HepG2 (cell line): ENCODE measurements around the gene PSMC2. TPM values are rescaled to one million over a fixed set of nuclear protein-coding genes. Genes with fewer than 3 reads are reported as not detected.

ENCODE experiments used
- GATAD2A ChIP-seq: IDR thresholded peaks from 2 replicates; pipeline ENCODE4 v1.6.1; 2016
- HDAC6 ChIP-seq: fragments of 200-600 bp; sonication (generic); IDR thresholded peaks from 2 replicates; pipeline ENCODE4 v1.7.0; 2017; ENCODE audit warnings: mild to moderate bottlenecking, antibody characterized with exemption, low read length, low read depth
- HOXA3 ChIP-seq: sonication (generic); formaldehyde crosslinking; IDR thresholded peaks from 2 replicates; pipeline ENCODE4 v1.5.0; 2020; ENCODE audit warnings: missing genetic modification reagents
- IRX3 ChIP-seq: sonication (generic); formaldehyde crosslinking; IDR thresholded peaks from 2 replicates; pipeline ENCODE4 v1.8.1; 2023; ENCODE audit warnings: mild to moderate bottlenecking, low read depth, missing genetic modification reagents, borderline replicate concordance
- POGZ ChIP-seq: sonication (generic); formaldehyde crosslinking; IDR thresholded peaks from 2 replicates; pipeline ENCODE4 v1.4.0; 2020; ENCODE audit warnings: mild to moderate bottlenecking, missing genetic modification reagents
- RXRA ChIP-seq: sonication (generic); formaldehyde crosslinking; IDR thresholded peaks from 2 replicates; pipeline ENCODE4 v1.5.1; 2020; ENCODE audit warnings: missing genetic modification reagents
- SATB2 ChIP-seq: sonication (generic); formaldehyde crosslinking; IDR thresholded peaks from 2 replicates; pipeline ENCODE4 v1.5.0; 2020; ENCODE audit warnings: missing genetic modification reagents
- XBP1 ChIP-seq: sonication (generic); formaldehyde crosslinking; IDR thresholded peaks from 2 replicates; pipeline ENCODE4 v1.5.0; 2020; ENCODE audit warnings: missing genetic modification reagents
- ZNF12 ChIP-seq: sonication (generic); formaldehyde crosslinking; IDR thresholded peaks from 2 replicates; pipeline ENCODE4 v1.5.0; 2020; ENCODE audit warnings: missing genetic modification reagents
- ZNF451 ChIP-seq: sonication (generic); formaldehyde crosslinking; IDR thresholded peaks from 2 replicates; pipeline ENCODE4 v1.5.0; 2020; ENCODE audit warnings: mild to moderate bottlenecking, missing genetic modification reagents
- ZNF558 ChIP-seq: sonication (generic); formaldehyde crosslinking; IDR thresholded peaks from 2 replicates; pipeline ENCODE4 v1.9.0; 2022; ENCODE audit warnings: mild to moderate bottlenecking, missing genetic modification reagents, borderline replicate concordance
- ZNF589 ChIP-seq: sonication (generic); formaldehyde crosslinking; conservative IDR thresholded peaks from 2 replicates; pipeline ENCODE4 v1.8.0; 2022; ENCODE audit warnings: mild to moderate bottlenecking, moderate library complexity, missing genetic modification reagents
- ZNF703 ChIP-seq: sonication (generic); formaldehyde crosslinking; IDR thresholded peaks from 2 replicates; pipeline ENCODE4 v1.5.1; 2020; ENCODE audit warnings: missing genetic modification reagents, mild to moderate bottlenecking, moderate library complexity, borderline replicate concordance
- polyA plus RNA-seq, 8 experiments: library from polyadenylated mRNA; depleted of rRNA in 3 of 8; stranded (reverse) in 7 of 8; unstranded in 1 of 8; fragments of >200 nt; fragmentation: Illumina TruSeq in 4 of 8; extraction: Trizol in 4 of 8; gene quantifications; 2 replicates each; pipeline versions ENCODE4 v1.2.1 to v1.2.3, GENCODE V29; 2011 to 2016; ENCODE audit warnings: low read depth in 4 of 8, missing spikeins in 1 of 8, mixed read lengths in 1 of 8; ENCODE audit not compliant: insufficient read depth in 1 of 8
- total RNA-seq, 5 experiments: library from RNA; depleted of rRNA; stranded (reverse); fragments of >200 nt; fragmentation: Illumina TruSeq; extraction: Trizol; gene quantifications; 2 replicates each; pipeline ENCODE4 v1.2.3, GENCODE V29; 2016; ENCODE audit warnings: low read depth in 1 of 5
- TF ChIP-seq, protein P1 (sequence below): IDR thresholded peaks from 2 replicates; pipeline ENCODE4 v1.6.1; 2018; ENCODE audit warnings: missing genetic modification reagents
- TF ChIP-seq, protein P2 (sequence below): sonication (generic); formaldehyde crosslinking; IDR thresholded peaks from 2 replicates; pipeline ENCODE4 v1.4.0; 2020; ENCODE audit warnings: low read depth, mild to moderate bottlenecking, missing genetic modification reagents
- TF ChIP-seq, protein P3 (sequence below): IDR thresholded peaks from 2 replicates; pipeline ENCODE4 v1.6.1; 2016; ENCODE audit warnings: low read depth, missing genetic modification reagents, missing compliant biosample characterization
- TF ChIP-seq, protein P4 (sequence below): sonication (generic); formaldehyde crosslinking; IDR thresholded peaks from 2 replicates; pipeline ENCODE4 v1.4.0; 2020; ENCODE audit warnings: missing genetic modification reagents, mild to moderate bottlenecking, borderline replicate concordance

The PSMC2 gene
- total and polyA plus RNA-seq, 2 of the 13 experiments (the other 11 are each of a cell fraction or from before 2014, with no cell fraction given) = 89.9 to 181 TPM

DNA sequence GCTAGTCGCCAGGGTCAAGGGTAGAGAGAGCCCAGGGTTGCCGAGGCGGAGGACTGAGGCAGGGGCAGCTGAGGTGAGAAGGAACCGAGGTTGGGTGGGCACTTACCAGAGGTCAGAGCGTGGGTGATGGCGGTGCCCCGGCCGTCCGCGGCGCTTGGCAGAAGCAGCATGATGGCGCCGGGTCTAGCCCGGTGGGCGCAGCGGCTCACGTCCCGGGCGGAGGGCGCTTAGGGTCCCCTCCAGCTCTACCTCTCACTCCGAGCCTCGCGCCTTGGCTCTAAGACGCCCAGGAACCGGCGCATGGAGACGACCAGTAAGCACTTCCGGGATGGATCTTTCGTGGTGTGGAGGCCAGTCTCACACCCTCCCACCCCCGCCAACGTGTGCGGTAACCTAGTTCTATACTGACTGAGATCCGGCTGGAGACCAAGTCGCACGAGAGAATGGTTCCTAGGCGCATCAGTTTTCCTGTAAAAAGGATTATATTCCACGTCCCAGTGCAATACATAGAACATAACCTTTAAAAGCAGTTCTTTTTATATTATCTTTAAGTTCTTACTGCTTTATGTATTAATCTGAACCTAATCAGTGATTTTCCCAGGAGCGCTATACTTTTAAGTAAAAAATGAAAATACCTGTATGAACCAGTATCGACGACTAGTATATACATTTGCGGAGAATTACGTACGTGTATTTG is 2.8 kb upstream of the PSMC2 start, which contains the start of gene DNAJC2 (continued):
- TF ChIP-seq, protein P1, sequence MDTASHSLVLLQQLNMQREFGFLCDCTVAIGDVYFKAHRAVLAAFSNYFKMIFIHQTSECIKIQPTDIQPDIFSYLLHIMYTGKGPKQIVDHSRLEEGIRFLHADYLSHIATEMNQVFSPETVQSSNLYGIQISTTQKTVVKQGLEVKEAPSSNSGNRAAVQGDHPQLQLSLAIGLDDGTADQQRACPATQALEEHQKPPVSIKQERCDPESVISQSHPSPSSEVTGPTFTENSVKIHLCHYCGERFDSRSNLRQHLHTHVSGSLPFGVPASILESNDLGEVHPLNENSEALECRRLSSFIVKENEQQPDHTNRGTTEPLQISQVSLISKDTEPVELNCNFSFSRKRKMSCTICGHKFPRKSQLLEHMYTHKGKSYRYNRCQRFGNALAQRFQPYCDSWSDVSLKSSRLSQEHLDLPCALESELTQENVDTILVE = peak; percentile 91
- TF ChIP-seq ZNF703 (CRISPR knock-in tag) = no peak
- no peak for TF ChIP-seq ZNF589 (CRISPR knock-in tag)
- 0 out of 2 replicates have a peak, but pooled peaks have one; percentile 49 for TF ChIP-seq XBP1 (CRISPR knock-in tag)
- TF ChIP-seq HDAC6 = no peak
- TF ChIP-seq ZNF451 = 0 out of 2 replicates have a peak, but pooled peaks have one; percentile 30
- TF ChIP-seq ZNF12 (CRISPR knock-in tag) = peak; percentile 76; the same call in 1 of the 2 replicates
- peak; percentile 59 for TF ChIP-seq GATAD2A (CRISPR knock-in tag)
- TF ChIP-seq, protein P2, sequence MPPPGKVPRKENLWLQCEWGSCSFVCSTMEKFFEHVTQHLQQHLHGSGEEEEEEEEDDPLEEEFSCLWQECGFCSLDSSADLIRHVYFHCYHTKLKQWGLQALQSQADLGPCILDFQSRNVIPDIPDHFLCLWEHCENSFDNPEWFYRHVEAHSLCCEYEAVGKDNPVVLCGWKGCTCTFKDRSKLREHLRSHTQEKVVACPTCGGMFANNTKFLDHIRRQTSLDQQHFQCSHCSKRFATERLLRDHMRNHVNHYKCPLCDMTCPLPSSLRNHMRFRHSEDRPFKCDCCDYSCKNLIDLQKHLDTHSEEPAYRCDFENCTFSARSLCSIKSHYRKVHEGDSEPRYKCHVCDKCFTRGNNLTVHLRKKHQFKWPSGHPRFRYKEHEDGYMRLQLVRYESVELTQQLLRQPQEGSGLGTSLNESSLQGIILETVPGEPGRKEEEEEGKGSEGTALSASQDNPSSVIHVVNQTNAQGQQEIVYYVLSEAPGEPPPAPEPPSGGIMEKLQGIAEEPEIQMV (CRISPR knock-in tag) = peak; percentile 61
- peak; percentile 47; the same call in 1 of the 2 replicates for TF ChIP-seq RXRA (CRISPR knock-in tag)
- TF ChIP-seq IRX3 (CRISPR knock-in tag) = no peak; the same call in 1 of the 2 replicates
- TF ChIP-seq, protein P3, sequence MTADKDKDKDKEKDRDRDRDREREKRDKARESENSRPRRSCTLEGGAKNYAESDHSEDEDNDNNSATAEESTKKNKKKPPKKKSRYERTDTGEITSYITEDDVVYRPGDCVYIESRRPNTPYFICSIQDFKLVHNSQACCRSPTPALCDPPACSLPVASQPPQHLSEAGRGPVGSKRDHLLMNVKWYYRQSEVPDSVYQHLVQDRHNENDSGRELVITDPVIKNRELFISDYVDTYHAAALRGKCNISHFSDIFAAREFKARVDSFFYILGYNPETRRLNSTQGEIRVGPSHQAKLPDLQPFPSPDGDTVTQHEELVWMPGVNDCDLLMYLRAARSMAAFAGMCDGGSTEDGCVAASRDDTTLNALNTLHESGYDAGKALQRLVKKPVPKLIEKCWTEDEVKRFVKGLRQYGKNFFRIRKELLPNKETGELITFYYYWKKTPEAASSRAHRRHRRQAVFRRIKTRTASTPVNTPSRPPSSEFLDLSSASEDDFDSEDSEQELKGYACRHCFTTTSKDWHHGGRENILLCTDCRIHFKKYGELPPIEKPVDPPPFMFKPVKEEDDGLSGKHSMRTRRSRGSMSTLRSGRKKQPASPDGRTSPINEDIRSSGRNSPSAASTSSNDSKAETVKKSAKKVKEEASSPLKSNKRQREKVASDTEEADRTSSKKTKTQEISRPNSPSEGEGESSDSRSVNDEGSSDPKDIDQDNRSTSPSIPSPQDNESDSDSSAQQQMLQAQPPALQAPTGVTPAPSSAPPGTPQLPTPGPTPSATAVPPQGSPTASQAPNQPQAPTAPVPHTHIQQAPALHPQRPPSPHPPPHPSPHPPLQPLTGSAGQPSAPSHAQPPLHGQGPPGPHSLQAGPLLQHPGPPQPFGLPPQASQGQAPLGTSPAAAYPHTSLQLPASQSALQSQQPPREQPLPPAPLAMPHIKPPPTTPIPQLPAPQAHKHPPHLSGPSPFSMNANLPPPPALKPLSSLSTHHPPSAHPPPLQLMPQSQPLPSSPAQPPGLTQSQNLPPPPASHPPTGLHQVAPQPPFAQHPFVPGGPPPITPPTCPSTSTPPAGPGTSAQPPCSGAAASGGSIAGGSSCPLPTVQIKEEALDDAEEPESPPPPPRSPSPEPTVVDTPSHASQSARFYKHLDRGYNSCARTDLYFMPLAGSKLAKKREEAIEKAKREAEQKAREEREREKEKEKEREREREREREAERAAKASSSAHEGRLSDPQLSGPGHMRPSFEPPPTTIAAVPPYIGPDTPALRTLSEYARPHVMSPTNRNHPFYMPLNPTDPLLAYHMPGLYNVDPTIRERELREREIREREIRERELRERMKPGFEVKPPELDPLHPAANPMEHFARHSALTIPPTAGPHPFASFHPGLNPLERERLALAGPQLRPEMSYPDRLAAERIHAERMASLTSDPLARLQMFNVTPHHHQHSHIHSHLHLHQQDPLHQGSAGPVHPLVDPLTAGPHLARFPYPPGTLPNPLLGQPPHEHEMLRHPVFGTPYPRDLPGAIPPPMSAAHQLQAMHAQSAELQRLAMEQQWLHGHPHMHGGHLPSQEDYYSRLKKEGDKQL (CRISPR knock-in tag) = no peak
- TF ChIP-seq HOXA3 (CRISPR knock-in tag) = peak; percentile 95
- 0 out of 2 replicates have a peak, but pooled peaks have one; percentile 58 for TF ChIP-seq SATB2
- TF ChIP-seq ZNF558 = 0 out of 2 replicates have a peak, but pooled peaks have one; percentile 24
- TF ChIP-seq POGZ = peak; percentile 81
- TF ChIP-seq, protein P4, sequence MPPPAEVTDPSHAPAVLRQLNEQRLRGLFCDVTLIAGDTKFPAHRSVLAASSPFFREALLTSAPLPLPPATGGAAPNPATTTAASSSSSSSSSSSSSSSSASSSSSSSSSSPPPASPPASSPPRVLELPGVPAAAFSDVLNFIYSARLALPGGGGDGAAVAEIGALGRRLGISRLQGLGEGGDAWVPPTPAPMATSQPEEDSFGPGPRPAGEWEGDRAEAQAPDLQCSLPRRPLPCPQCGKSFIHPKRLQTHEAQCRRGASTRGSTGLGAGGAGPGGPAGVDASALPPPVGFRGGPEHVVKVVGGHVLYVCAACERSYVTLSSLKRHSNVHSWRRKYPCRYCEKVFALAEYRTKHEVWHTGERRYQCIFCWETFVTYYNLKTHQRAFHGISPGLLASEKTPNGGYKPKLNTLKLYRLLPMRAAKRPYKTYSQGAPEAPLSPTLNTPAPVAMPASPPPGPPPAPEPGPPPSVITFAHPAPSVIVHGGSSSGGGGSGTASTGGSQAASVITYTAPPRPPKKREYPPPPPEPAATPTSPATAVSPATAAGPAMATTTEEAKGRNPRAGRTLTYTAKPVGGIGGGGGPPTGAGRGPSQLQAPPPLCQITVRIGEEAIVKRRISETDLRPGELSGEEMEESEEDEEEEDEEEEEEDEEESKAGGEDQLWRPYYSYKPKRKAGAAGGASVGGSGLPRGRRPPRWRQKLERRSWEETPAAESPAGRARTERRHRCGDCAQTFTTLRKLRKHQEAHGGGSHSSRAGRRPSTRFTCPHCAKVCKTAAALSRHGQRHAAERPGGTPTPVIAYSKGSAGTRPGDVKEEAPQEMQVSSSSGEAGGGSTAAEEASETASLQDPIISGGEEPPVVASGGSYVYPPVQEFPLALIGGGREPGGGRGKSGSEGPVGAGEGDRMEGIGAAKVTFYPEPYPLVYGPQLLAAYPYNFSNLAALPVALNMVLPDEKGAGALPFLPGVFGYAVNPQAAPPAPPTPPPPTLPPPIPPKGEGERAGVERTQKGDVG = 0 out of 2 replicates have a peak, but pooled peaks have one; percentile 62
